SKM-1 treated with dmso at 0.1 percent for 144 hours (cell line): ENCODE data around the gene HDHD3.
"Not testable (repeated sequence)": the region's sequence is repeated elsewhere in the genome, so short reads cannot be mapped to it uniquely, and the experiment has no call there.

ENCODE experiments used
- DNase-seq: peaks from one replicate; lab custom pipeline; 2025; ENCODE audit not compliant: unreplicated experiment; lab: John Stamatoyannopoulos, UW

The HDHD3 gene

DNA sequence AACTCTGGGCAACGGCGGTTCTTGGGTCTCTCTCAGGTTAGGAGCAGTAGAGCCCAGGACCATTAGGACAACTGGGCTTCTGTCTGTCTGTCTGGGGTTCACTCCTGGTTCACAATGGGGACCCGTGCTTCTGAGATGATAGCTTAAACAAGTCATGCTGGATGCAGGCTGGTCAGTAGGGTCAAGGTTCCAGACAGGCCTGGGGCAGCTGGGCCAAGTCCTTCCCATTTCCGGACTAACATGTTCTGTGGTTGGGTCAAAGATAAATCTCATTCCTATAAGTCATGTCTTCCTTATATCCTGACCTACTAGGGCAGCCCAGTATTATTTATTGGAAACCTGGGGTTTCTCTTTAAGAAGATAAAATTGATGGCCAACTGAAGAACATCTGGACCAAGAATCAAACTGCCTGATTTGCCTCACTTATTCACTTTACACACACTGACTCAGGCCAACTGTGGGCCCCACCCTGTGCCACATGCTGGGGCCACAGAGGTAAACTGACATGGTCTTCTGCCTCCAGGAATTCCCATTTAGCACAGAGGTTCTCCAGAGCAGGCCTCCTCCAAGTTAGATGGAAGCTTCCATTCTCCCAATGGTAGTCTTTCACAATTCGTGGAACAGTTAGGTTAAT lies 8.3 kb downstream of the HDHD3 start:
- no peak for DNase-seq

DNA sequence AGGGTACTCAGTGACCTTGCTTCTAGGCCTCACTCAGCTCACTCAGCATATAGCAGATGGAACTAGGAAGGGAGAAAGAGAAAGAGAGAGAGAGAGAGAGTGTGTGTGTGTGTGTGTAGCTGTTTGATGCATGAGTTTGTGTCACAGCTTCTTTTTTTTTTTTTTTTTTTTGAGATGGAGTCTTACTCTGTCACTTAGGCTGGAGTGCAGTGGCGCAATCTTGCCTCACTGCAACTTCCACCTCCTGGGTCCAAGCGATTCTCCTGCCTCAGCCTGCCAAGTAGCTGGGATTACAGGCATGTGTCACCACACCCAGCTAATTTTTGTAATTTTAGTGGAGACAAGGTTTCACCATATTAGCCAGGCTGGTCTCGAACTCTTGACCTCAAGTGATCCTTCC lies 11.1 kb downstream of the HDHD3 start:
- DNase-seq = not testable (repeated sequence)

DNA sequence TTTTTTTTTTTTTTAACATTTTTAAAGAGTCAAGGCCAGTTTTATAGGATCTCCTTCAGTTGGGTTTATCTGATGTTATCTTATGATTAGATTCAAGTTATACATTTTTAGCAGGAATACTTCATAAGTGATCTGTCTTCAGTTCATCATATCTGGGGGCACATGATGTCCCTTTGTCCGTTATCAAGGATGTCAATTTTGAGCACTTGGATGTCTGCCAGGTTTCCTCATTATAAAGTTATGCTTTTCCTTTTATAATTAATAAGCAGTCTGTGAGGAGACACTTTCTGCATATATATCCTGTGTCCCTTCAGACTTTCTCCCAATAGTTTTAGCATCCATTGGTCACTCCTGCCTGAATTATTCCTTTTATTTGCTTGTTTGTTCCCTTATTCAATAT lies 11.8 kb downstream of the HDHD3 start:
- no peak for DNase-seq

DNA sequence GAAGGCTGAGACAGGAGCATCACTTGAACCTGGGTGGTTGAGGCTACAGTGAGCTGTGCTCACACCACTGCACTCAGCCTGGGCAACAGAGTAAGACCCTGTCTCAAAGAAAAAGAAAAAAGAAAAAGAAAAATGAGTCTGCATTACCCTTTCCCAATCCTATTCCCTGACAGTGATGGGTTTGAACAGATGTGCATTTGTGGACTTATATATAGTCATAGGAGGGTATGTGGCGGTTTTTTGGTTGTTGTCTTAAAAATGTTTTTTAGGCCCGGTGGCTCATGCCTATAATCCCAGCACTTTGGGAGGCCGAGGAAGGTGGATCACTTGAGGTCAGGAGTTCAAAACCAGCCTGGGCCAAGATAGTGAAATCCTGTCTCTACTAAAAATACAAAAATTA lies 13.4 kb downstream of the HDHD3 start:
- no peak for DNase-seq

DNA sequence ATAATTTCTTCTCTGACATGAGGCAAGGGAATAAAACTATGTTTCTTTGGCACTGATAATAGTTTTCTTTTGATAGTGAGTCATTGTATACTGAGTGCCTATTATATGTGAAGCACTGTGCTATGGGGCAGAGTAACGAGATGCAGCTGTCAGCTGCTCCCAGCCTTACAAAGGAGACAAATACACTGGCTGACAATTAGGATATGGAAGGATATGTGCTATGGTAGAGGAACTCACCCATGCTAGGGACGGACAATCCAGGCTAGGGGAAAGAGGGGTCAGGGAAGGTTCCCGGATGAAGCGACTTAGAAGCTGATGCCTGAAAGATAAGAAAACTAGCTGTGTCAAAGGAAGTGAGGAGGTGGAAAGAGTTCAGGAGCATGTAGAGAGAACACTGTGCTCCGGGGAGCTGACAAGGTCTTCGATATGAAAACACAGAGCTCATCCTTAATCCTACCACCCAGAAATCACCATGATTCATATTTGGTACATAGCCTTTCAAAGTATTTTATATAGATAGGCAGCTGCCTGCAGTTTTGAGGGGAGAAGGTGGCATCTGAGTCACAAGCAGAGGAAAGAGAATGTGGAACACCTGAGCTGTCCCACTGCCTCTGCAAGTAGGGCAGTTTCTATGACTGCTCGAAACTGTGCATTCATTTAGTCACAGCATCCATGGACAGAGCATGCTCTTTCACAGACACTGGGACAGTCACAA lies 15.3 kb downstream of the HDHD3 start:
- DNase-seq = no peak

DNA sequence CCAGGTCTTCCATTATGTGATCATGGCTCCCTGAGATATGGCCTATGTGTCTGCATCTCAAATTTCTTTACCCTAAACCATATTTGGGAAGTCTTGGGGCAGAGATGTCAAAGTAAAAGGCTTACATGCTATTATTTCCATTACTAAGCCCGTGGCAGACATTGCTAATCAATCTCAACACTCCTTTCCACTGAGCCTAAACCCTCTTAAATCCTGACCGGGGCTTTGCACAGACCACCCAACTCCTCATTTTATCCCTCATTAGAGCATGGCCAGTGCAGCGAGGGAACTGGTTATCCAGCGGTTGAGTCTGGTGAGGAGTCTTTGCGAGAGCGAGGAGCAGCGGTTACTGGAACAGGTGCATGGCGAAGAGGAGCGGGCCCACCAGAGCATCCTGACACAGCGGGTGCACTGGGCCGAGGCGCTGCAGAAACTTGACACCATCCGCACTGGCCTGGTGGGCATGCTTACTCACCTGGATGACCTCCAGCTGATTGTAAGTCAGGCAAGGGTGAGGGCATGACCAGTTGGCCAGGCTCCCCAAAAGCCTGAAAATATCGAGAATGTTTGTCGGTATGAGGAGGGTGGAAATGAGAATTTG lies 16.4 kb downstream of the HDHD3 start:
- DNase-seq = no peak

DNA sequence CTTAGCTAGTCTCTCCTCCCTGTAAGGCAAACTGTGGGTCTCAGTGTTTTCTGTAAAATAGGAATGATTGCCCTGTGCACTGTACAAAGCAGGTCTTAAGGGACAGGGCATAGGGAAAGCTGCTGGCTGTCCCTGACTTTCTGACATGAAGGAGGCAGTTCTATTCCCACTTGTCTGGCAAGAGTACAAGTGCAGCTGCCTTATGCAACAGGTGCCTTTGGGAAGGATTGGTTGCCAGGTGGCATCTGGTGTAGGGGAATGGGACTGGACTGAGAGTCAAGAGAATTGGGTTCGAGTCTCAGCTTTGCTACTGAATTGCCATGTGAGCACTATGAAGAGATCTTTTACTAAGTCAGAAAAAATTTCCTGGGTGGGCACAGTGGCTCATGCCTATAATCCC lies 17.4 kb downstream of the HDHD3 start:
- DNase-seq = no peak

DNA sequence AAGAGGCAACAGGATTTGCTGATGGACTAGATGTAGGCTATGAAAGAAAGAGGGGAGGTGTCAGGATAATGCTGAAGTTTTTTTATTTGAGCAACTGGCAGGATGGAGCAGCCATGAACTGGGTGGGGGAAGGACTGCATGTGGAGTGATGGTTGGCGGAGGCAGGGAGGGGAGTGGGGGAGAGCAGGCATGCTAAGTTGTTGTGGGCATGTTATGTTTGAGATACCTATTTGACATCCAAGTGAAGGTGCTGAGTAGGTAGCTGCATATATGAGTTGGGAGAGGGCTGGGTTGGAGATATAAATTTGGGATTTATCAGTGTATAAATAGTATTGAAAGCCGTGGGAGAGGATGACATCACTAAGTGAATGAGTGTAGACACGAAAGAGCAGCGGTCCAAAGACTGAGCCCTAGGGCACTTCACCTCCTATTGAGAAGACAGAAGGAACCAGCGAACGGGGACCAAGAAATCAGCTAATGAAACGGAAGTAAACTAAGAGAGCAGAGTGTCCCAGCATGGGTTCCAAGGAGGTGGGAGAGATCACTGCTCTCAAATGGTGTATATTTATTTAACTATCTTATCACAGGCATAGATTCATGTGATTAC lies 20.0 kb downstream of the HDHD3 start:
- no peak for DNase-seq

DNA sequence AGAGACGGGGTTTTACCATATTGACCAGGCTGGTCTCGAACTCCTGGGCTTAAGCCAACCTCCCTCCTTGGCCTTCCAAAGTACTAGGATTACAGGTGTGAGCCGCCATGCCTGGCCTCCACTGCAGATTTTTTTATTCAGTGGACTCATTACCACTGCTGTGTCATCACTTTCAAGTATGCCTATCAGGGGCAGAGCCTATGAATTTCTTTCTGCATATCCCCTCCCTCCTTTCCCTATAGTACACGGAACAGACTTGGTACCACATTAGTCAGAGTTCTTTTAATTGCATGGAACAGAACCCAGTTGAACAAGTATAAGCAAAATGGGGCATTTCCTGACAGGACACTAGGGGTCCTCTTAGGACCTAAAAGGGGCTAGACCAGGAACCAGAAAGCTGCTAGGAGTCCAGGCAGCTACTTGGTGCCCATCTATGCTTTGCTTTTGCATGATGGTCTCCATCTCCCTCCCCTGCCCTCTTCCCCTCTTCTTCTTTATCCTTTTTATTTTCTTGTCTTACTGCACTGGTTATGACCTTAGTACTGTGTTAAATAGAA lies 21.7 kb downstream of the HDHD3 start:
- no peak for DNase-seq

DNA sequence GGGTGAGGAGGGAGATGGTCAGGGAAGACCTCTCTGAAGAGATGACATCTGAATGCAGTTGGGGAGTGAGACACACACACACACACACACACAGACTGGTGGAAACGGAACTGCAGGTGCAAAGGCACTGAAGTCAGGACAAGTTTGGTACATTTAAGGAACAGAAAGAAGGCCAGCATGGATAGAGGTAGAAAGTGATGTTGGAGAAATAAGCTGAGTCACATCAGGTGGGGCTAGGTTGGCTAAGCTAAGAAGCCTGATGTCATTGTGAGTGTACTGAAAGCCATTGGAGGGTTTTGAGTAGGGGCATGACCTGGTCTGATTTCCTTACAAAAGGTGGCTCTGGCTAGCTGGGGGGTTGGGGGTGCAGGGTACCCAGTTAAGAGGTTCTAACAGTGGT lies 24.4 kb downstream of the HDHD3 start:
- DNase-seq = no peak

DNA sequence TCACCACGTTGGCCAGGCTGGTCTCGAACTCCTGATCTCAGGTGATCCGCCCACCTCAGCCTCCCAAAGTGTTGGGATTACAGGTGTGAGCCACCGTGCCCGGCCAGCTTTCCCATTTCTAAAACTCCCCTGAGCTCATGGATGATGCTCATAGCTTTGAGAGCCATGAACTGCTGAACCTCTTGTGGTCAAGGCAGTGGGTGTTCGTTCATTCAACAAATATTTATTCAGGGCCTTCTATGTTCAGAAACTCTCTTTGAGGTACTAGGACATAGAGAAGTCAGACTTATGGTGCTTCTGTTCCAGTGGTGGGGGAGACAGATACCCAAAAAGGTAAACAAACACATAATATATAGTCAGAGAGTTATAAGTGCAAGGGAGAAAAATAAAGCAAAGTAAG lies 24.8 kb downstream of the HDHD3 start:
- DNase-seq = no peak

DNA sequence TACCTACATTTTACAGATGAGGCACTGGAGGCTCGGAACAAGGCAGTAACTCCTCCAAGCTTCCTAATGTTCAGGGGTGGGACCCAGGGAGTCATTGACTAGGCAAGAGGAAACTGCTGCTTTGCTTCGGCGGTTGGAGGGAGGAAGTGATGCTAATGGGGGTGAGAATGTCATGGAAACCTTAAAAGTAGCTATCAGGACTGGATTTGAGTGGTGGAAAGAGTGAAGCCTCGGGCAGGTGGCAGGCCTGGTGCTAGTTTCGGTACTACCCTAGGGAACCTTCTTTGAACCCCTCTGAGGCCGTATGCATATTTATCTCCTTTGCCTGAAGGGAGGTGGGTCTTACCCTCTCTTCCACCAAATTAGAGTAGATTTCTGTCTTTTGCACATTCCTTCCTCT lies 25.8 kb downstream of the HDHD3 start:
- peak; percentile 32 for DNase-seq

DNA sequence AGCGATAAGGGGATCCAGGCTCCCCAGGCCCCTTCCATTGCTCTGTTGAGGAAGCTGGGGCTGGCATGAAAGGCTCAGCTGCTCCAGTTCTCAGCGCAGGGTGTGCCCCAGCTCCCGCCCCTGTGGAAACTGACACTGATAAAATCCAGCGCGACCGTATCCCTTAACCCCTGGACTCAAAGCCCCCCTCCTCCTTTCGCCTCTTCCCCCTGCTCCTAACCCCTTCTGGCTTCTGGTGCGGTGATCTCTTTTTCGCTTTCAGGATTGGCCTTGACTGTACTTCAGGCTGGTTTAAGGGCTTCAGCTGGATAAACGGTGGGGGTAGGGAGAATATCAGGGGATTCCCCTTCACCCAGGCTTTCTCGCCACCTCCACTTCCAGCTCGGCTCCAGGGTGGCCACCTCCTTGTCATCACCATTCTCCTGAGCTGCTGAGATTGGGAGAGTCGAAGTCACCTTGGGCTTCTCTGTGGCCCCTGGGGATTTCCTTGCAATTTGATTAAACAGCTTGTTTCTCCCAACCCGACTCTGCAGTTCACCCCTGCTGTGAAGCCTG lies 26.6 kb downstream of the HDHD3 start:
- no peak for DNase-seq

DNA sequence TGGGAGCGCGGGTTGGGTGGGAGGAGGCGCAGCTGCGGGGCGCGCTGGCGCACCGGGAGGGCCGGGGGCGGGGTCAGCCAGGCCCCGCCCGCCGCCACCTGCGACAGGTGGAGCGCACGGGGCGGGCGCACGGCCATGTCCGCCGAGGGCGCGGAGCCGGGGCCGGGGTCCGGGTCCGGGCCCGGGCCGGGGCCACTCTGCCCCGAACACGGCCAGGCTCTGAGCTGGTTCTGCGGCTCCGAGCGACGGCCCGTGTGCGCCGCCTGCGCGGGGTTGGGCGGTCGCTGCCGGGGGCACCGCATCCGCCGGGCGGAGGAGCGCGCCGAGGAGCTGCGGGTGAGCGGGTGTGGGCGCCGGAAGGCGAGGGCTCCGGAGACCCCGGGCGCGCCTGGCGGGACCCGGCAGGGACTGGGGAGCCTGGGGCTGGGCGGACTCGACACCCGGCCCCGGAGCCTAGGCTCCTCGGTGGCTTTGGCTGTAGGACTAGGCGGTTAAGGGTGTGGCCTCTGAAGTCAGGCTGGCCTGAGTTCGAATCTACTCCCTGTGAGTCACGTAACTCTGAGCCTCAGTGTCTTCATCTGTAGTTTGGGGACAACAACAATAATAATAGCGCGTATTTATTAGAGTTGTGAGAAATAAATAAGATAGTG lies 27.2 kb downstream of the HDHD3 start, which contains the start of gene BSPRY:
Gene BSPRY, plus strand, starts transcription at position 97 of the 650 bp plus-strand sequence. Its CDS starts 39 bp downstream, at position 136.
- DNase-seq = no peak

DNA sequence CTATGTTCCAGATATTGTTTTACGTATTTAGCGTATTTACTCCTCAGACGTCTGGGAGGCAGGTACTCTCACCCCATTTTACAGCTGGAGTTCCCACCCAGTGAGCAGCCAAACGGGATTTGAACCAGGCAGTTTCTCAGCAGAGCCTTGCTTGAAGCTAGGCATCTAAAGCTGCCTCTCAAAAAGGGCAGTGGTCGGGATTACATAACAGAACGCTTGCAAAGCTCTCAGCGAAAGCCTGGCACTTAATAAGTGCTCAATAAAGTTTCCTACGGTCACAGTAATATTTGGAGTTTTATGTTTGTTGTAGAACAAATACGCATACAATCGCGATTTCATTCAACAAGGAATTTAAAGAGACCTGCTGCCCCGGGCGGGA lies 27.7 kb downstream of the HDHD3 start:
- no peak for DNase-seq

DNA sequence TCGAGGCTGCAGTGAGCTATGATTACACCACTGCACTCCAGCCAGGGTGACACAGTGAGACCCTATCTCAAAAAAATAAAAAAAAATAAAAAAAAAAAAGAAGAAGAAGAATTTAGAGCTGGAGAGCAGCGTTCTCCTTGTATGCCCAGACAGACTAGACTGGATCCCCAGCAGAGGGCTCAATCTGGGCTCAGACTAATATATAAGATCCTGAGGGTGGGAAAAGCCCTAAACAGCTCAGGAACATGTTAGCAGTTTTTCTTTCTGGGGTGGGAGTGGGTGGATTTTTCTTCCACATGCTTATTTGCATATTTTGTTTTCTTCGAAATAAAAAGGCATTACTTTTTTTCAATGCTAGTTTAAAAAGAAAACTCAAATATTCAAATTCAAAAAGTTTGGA lies 28.3 kb downstream of the HDHD3 start:
- DNase-seq = no peak

DNA sequence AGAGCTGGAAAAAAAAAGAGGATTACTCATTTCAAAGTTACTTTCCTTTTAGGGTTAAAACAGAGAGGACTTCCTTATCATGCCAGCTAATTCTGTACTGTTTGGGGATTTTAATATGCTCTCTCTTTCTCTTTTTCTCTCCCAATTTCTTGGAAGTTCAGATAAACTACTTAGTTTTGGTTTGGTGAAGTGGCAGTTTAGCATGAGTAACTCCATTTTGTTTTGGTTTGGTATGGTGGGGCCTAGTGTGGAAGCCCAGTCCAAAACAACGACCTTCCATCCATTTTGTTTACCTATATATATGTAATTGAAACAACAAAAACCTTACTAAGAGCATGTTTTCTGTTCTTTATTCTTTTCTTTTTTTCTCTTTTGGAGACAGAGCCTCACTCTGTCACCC lies 31.1 kb downstream of the HDHD3 start:
- DNase-seq = no peak

DNA sequence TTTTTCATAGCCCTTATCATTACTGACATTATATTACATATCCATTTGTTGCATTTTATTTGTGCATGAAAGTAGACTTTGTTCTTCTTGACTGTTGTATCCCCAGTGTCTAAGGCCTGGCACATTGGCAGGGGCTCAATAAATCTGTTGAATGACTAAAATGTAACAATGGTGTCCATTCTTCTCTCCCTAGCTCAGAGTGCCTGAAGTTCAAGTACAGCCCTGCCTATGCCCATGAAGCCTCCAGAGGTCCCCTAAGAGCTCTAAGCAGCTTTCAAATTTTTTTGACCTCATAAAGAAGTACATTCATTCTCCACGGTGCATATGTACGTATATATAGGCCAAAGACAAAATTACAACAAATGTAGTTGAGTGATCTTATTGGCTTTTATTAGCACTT lies 31.6 kb downstream of the HDHD3 start:
- DNase-seq = no peak

DNA sequence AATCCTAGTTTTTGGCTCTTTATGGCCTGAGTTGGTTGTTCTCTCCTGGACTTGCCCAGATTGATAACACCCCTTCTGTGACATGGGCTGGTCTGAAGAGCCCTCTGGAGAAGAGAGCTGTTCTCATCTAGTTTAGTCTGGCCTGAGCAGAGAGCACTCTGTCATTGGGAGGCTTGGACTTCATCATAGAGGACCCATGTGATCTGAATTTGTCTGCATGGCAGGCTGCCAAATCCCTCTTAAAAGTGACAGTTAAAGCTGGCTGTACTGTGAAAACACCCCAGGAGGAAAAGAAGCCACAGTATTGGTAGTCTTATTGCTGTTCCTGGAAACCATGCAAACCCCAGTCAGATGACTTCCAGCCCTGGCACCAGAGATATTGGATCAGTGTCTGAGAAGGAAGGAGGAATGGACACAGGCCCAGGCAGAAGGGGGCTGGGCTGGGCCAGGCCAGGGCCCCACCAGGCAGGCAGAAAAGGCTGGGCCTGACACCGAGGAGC lies 33.0 kb downstream of the HDHD3 start:
- DNase-seq = no peak

DNA sequence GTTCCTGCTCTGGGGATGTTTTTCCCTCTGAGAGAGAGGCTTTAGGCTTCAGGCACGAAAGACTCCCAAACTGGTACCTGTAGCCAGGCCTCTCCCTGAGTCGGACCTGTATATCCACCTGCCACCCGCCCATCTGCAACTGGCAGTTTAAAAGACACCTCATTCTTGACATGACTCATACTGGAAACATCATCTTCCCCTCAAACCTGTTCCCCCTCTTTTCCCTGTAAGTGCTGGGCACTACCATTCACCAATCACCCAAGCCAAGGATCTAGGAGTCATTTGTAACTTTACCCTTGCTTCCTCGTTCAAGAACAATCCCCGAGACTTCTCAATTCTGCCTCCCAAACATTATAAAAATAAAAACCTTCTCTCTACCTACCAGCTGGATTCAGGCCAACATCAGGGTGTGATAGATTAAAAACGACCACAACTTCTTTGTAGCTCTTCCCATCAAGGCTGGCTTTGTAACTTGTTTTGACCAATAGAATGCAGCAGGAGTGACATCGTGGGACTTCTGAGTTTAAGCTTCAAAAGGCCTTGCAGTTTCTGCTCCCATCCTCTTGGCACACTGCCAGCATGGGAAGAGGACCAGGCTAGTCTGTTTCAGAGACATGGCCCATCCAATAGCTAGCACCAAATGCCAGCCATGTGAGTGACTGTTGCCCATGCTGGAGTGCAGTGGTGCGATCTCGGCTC lies 34.9 kb downstream of the HDHD3 start:
- no peak for DNase-seq
